IPS-20b (cell line): Measurements from ENCODE around the gene EML1.

Source experiments
- H3K27ac ChIP-seq: one replicate; pipeline ENCODE4 v1.5.1; 2013; ENCODE audit warnings: low read length
- H3K27me3 ChIP-seq: 2 replicates; pipeline ENCODE4 v1.6.1; 2013; ENCODE audit warnings: mild to moderate bottlenecking, low read length, inconsistent platforms; ENCODE audit not compliant: insufficient read depth
- H3K36me3 ChIP-seq: 2 replicates; pipeline ENCODE4 v1.6.1; 2013; ENCODE audit warnings: low read depth, mild to moderate bottlenecking, inconsistent platforms, low read length, moderate library complexity; ENCODE audit not compliant: insufficient read depth
- H3K4me1 ChIP-seq: 2 replicates; pipeline ENCODE4 v1.6.1; 2013; ENCODE audit warnings: mild to moderate bottlenecking, control low read depth, inconsistent platforms, low read length, moderate library complexity; ENCODE audit not compliant: insufficient read depth
- H3K4me3 ChIP-seq: 2 replicates; pipeline ENCODE4 v1.5.1; 2013; ENCODE audit warnings: mild to moderate bottlenecking, low read length, inconsistent platforms
- H3K9ac ChIP-seq: 2 replicates; pipeline ENCODE4 v1.6.1; 2013; ENCODE audit warnings: low read depth, mild to moderate bottlenecking, inconsistent platforms, low read length, moderate library complexity
- H3K9me3 ChIP-seq: 2 replicates; pipeline ENCODE4 v1.6.1; 2013; ENCODE audit warnings: mild to moderate bottlenecking, low read depth, low read length, inconsistent platforms; ENCODE audit not compliant: insufficient read depth

The EML1 gene

GRCh38 chr14:99902925-99903324, 109.7 kb downstream of the EML1 start:
- no peaks in the 10 kb centered on the region for H3K27me3 ChIP-seq
- peaks cover 19% of the 10 kb centered on the region for H3K9me3 ChIP-seq
- H3K4me1 ChIP-seq: no peaks in the 10 kb centered on the region
- peaks cover 50% of the 10 kb centered on the region for H3K36me3 ChIP-seq
- no peak overlapping the region for H3K27ac ChIP-seq
- H3K4me3 ChIP-seq: no peak overlapping the region; the same call in 1 of the 2 replicates
- H3K9ac ChIP-seq: no peak overlapping the region

- H3K9ac ChIP-seq: no peak overlapping the region
- peaks cover 55% of the 10 kb centered on the region for H3K36me3 ChIP-seq
- no peak overlapping the region for H3K27ac ChIP-seq
- no peaks in the 10 kb centered on the region for H3K4me1 ChIP-seq
- H3K9me3 ChIP-seq: peaks cover 19% of the 10 kb centered on the region
- no peaks in the 10 kb centered on the region for H3K27me3 ChIP-seq
- H3K4me3 ChIP-seq: no peak overlapping the region
Measured at GRCh38 chr14:99904506-99904905, 111.3 kb downstream of the EML1 start.

GRCh38 chr14:99905121-99905520, 111.9 kb downstream of the EML1 start:
- Histone ChIP-seq H3K9ac (no peak overlapping the region), H3K36me3 (peaks cover 59% of the 10 kb centered on the region), H3K4me1 (no peaks in the 10 kb centered on the region), H3K27me3 (no peaks in the 10 kb centered on the region), H3K4me3 (no peak overlapping the region), H3K9me3 (peaks cover 19% of the 10 kb centered on the region), H3K27ac (no peak overlapping the region)

GRCh38 chr14:99907761-99908652, 114.8 kb downstream of the EML1 start:
- no peak overlapping the region for H3K27ac ChIP-seq
- peaks cover 6% of the 10 kb centered on the region for H3K9me3 ChIP-seq
- H3K27me3 ChIP-seq: no peaks in the 10 kb centered on the region
- H3K9ac ChIP-seq: no peak overlapping the region
- no peaks in the 10 kb centered on the region for H3K4me1 ChIP-seq
- no peak overlapping the region for H3K4me3 ChIP-seq
- peaks cover 49% of the 10 kb centered on the region for H3K36me3 ChIP-seq

- Histone ChIP-seq H3K4me3 (no peak overlapping the region), H3K4me1 (no peaks in the 10 kb centered on the region), H3K9me3 (no peaks in the 10 kb centered on the region), H3K27ac (no peak overlapping the region), H3K36me3 (peaks cover 43% of the 10 kb centered on the region), H3K9ac (no peak overlapping the region), H3K27me3 (no peaks in the 10 kb centered on the region)
Measured at GRCh38 chr14:99908653-99909250, 115.5 kb downstream of the EML1 start.

GRCh38 chr14:99909513-99910064, 116.4 kb downstream of the EML1 start:
- Histone ChIP-seq H3K27ac (no peak overlapping the region), H3K9me3 (no peaks in the 10 kb centered on the region)

GRCh38 chr14:99910337-99911309, 117.4 kb downstream of the EML1 start:
- Histone ChIP-seq H3K4me1 (no peaks in the 10 kb centered on the region), H3K36me3 (peaks cover 38% of the 10 kb centered on the region), H3K9ac (no peak overlapping the region), H3K27me3 (no peaks in the 10 kb centered on the region), H3K9me3 (no peaks in the 10 kb centered on the region), H3K27ac (no peak overlapping the region), H3K4me3 (no peak overlapping the region)

More at GRCh38 chr14:99909513-99910064, 116.4 kb downstream of the EML1 start:
- H3K4me3 ChIP-seq: no peak overlapping the region
- no peaks in the 10 kb centered on the region for H3K4me1 ChIP-seq
- H3K27me3 ChIP-seq: no peaks in the 10 kb centered on the region
- H3K9ac ChIP-seq: no peak overlapping the region
- peaks cover 41% of the 10 kb centered on the region for H3K36me3 ChIP-seq

- no peak overlapping the region for H3K9ac ChIP-seq
- H3K36me3 ChIP-seq: peaks cover 29% of the 10 kb centered on the region
- no peak overlapping the region for H3K4me3 ChIP-seq
- no peaks in the 10 kb centered on the region for H3K4me1 ChIP-seq
- no peaks in the 10 kb centered on the region for H3K9me3 ChIP-seq
- H3K27ac ChIP-seq: no peak overlapping the region
- H3K27me3 ChIP-seq: no peaks in the 10 kb centered on the region
Measured at GRCh38 chr14:99915305-99916090, 122.3 kb downstream of the EML1 start.

GRCh38 chr14:99916091-99916383, 122.8 kb downstream of the EML1 start:
- Histone ChIP-seq H3K9me3 (no peaks in the 10 kb centered on the region), H3K9ac (no peak overlapping the region), H3K36me3 (peaks cover 32% of the 10 kb centered on the region), H3K4me3 (no peak overlapping the region), H3K27me3 (no peaks in the 10 kb centered on the region), H3K4me1 (no peaks in the 10 kb centered on the region), H3K27ac (no peak overlapping the region)

GRCh38 chr14:99918781-99919180, 125.6 kb downstream of the EML1 start:
- no peak overlapping the region for H3K9ac ChIP-seq
- no peak overlapping the region for H3K27ac ChIP-seq
- peaks cover 27% of the 10 kb centered on the region for H3K36me3 ChIP-seq
- H3K9me3 ChIP-seq: no peaks in the 10 kb centered on the region
- H3K27me3 ChIP-seq: no peaks in the 10 kb centered on the region
- no peaks in the 10 kb centered on the region for H3K4me1 ChIP-seq
- no peak overlapping the region for H3K4me3 ChIP-seq

- H3K36me3 ChIP-seq: peaks cover 17% of the 10 kb centered on the region
Measured at GRCh38 chr14:99921425-99921824, 128.2 kb downstream of the EML1 start.

More at GRCh38 chr14:99921425-99921824, 128.2 kb downstream of the EML1 start:
- H3K27me3 ChIP-seq: no peaks in the 10 kb centered on the region
- no peak overlapping the region for H3K9ac ChIP-seq
- no peaks in the 10 kb centered on the region for H3K9me3 ChIP-seq
- no peak overlapping the region for H3K4me3 ChIP-seq
- H3K4me1 ChIP-seq: no peaks in the 10 kb centered on the region
- H3K27ac ChIP-seq: no peak overlapping the region
